ENCODE data around the gene FDX2. TPM values are rescaled to one million over a fixed set of nuclear protein-coding genes. Genes with fewer than 3 reads are reported as not detected.

FDX2 gene
- polyA plus RNA-seq, 10 donors = 10.8 to 18.1 (median 14.8) TPM

DNA sequence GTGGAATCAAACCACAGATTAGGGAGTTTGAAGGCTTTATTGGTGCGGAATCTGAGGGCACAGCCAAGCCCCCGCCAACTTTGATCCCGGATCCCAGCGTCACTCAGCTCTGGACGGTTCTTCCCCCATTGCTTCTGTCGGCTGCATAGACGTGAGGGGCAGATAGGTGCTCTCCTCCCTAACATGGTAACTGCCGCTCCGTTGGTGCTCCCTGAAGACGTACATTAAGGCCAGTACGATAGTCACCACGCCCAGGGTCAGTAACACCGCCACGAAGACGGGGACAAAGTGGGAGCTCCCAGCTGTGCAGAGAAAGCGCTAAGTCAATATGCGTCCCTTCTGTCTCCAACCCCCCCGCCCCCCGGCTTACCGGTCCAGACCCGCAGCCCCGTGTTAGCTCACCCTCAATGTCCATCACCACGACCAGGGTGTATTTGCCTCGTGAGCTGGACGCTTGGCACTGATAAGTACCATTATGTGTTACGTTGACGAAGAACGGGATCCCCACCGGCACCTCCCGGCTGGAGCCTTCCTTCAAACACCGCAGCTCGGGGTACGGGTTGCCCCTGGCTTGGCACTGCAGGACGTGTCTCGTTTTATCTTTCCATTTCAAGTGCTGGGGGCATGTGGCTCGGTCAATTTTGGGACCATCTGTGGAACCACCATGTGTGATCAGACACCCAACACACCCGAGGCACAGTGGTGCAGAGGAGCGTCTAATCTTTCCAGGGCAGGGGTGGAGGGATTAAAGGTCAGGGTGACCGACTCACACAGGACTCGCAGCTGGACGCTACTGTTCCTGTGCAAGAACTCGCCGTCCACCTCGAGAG, 18.2 kb upstream of the FDX2 start:
- DNase-seq = no peak

DNA sequence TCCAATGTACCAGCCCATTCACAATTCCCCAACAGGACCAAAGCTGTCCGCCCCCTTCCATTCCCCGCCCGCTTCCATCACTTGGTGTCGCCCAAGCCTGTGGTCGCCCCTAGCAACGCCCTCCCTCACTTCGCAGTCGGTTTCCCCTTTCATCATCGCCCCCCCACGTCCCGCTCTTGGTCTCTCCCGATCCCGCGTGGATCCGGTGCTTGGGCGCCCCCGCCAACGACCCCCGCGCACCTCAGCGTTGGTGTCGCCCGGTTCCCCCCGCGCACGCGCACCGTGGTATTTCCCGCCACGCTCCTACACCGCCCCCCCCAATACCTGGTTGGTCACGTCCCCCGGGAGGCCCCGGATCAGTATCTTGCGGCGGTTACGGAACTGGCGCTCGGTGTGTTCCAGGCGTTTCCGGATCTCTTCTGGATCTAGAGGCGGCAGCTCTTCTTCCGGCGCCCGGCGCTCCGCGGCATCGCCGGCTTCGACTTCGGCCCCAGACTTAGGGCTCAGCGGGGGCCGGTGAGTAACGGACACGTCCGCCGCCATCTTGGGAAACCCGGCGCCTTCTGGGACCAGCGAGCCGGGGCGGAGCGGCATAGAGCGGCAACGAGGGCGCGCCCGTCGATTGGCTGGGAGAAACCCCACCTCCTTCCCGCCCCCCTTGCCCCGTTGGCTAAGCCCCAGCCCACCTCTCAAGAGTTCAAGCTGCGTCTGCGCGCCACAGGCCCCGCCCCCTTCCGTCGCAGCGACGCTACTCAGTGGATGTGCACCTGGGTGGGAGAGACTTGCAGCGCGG, 17.3 kb upstream of the FDX2 start, which contains the start of gene RAVER1:
Gene RAVER1, minus strand, starts transcription at position 565 of the 793 bp plus-strand sequence. Its CDS starts 22 bp downstream, at position 543.
- DNase-seq = peak; percentile 98 to 99 (median 98)

DNA sequence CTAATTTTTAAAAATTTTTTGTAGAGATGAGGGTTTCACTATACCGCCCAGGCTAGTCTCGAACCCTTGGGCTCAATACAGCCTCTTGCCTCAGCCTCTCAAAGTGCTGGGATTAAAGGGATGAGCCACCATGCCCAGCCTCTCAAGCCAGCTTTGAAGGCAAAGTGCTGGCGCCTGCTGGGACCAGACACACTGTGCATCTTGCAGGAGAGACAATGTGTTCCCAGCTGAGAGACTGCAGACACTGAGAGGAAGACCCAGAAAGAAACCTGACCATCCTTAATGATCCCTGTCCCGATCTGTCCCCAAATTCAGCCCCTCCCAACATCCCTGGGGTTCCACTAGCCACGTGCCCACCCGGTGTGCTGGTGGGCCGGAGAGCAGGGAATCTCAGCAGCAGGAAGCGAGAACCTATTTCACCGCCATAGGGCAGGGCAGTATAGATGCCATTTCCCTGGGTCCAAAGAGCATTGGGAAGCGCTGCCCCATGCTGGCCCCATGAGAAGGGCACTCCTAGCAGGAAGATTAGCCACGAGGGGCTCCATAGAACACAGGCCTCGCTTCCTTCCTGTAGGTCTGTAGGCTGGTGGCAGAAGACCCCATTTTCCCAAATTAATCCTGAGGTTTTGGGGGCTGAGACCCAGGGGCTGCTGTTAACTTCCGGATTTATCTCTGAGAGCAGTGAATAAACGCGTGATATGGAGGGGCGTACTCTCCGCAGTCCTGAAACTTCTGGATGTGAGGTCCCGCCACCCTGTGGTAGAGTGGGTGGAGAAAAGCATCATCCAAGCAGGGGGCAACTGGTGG, 16.5 kb upstream of the FDX2 start:
- DNase-seq = no peak

DNA sequence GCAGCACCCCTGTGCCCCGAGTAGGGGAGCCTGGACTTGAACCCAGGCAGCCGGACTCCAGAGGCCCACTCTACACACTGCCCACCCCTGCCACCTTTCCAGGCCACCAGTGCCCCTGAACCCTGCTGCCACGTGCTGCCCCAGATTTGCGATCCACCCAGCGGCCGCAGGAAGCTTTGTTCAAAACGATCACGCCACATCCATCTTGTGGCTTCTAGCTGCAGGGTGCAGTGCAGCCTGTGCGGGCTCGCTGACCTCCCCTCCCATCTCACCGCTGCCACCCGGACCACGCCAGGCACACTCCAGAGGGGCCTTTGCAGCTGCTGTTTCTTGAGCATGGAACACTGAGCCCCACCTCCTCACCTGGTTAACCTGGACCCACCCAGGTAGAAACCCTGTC, 13.7 kb upstream of the FDX2 start:
- no peak for DNase-seq

DNA sequence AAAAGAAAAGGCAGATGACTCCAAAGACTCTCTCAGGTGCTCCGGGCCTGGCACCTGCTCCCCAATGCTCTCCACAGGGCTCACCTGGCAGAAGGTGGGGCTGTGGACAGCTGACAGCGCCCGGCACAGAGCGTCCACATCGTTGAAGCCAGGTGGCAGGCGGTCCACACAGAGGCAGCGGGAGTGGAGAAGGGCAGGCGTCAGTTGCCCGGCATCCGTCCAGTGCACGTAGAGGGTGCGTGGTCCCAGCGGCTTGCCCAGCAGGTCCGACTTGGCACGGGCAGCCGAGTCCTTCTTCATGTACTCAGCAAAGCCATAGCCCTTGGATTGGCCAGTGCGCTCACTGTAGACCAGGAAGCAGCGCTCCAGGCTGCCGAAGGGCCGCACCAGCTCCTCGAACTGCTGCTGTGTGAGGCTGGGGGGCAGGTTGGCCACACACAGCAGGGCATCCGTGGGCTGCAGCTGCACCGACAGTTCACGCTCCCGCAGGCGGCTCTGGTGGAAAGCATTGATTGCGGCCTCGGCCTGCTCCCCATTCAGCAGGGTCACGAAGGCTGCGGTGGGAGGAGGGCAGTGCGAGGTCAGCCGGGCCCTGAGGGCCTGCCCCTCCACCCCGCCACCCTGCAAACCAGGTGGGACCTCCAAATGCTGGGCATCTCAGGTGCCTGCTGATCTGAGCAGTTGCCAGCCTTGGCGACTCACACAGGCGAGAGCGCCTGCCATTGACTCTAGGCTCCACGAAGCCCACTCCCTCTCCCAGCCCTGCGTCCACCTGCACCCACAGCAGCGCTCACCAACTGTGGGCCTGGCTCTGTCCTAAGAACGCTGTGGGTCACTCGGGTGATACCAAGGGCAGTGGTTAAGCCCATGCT, 13.0 kb upstream of the FDX2 start:
- no peak for DNase-seq

DNA sequence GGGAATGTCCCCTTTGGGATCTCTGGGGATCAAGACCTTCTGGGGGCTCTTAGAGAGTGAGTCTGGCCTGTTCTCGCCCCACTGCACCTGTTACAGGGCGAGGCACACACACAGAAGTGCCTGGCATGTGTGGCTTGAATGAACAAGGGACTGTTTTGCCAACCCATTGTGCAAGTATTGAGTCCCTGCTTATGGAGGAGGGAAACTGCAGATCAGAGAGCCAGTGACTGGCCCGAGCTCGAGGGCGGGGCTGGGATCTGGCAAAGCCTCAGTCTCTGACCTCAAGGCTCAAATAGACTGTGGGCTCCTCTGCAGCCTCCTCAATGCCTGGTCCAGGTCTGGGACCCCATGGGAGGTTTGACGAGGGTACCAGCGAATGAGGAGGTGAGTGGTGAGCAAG, 12.0 kb upstream of the FDX2 start:
- DNase-seq = no peak

DNA sequence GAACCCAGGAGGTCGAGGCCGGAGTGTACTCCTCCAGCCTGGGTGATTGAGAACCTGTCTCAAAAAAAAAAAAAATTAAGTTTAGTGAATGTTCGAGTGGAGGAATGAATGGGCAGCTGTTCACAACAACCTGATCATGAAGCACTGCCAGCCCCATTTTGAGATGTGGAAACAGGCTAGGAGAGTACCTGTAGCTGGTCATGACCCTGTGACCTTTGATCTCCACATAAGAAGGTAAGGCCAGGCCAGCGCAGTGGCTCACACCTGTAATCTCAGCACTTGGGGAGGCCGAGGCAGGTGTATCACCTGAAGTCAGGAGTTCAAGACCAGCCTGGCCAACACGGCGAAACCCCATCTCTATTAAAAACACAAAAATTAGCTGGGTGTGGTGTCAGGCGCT, 9.9 kb upstream of the FDX2 start:
- no peak for DNase-seq

DNA sequence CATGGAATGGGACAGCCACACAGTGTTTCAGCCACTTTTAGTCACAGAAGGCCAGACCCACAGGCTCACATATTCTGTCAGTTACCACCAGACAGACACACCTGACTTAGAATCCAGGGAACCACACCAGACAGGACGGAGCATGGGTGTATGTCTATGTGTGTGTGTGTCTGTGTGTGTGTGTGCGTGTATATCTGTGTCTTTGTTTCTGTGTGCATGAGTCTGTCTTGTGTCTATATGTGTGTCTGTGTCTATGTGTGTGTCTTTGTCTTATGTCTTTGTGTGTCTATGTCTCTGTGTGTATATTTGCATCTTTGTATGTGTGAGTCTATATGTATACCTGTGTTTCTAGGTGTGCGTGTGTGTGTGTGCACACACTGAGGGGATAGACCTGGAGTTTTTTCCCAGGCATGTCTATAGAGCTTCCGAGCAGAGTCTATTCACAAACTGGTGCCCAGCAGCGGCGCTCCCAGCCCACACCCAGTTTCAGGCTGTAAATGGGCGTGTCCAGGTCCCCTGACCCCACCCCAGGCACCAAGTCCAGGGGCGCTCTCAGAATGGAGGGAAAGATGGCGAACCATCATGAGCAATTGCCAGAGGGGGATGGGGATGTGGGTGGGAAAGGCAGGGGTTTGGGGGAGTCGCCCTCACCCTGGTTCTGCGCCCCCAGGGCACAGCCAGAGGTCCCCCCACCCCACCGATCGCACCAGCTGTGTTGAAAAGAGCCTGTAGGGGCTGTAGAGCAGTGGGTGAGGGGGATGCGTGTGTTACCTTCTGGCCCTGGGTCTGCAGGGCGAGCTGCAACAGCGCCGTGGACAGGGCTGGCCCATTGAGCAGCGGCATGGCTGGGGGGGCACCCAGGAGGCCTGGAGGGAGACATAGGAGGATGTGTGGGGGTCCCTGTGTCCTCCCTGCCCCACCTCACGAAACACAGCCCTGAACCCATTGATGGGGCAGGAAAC, 6.3 kb upstream of the FDX2 start:
- DNase-seq = no peak

DNA sequence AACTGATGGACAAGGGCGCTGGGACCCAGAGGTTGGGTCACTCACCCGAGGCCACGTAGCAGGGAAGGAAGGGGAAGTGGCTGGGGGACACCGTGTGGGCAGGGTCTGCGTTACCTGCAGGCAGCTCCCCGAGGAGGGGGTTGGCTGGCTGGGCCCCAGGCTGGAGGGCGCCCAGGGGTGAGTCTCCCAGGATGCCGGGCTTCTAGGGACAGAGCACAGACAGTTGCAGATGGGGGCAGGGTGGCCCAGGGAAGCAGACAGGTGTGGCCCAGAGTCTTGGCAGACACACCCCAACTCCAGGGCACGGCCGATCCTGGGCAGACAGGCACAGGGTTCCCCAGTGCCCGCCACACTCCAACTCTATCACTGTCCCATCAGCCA, 5.6 kb upstream of the FDX2 start:
- no peak for DNase-seq

DNA sequence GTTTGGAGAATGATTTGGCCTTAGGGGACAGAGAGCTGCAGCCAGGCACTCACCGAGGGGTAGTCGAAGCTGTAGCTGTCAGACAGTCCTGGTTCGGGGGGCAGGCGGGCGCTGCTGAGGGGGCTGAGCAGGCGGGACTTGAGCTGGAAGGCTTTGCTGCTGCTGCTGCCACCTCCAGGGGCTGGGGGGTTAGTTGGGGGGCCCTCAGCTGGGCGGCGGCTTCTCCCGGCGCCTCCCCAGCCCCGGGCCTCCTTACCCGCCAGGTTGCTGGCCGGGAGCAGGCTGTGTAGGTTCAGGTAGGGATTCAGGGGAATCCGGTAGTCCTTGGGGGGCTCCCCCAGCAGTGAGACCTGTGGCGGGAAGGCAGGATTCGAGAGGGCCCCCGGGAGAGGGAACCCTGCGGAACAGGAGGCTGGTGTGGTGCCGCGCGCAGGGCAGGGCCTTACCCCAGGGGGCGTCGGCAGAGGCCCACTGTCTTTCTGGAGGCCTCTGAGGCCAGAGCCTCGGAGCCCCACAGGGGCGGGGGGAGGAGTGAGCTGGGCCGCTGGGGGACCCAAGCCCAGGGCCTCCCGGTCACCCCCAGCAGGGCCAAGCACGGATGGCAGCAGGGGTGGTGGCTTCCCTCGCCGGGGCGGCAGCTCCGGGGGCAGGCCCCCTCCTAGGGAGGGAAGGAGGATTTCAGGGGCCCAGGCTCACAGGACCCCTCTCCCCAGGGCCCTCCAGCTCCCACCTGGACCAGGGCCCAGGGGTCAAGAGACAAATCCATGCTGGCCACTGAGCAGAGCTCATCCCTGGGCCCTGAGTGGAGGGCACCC, 5.0 kb upstream of the FDX2 start:
- no peak for DNase-seq

DNA sequence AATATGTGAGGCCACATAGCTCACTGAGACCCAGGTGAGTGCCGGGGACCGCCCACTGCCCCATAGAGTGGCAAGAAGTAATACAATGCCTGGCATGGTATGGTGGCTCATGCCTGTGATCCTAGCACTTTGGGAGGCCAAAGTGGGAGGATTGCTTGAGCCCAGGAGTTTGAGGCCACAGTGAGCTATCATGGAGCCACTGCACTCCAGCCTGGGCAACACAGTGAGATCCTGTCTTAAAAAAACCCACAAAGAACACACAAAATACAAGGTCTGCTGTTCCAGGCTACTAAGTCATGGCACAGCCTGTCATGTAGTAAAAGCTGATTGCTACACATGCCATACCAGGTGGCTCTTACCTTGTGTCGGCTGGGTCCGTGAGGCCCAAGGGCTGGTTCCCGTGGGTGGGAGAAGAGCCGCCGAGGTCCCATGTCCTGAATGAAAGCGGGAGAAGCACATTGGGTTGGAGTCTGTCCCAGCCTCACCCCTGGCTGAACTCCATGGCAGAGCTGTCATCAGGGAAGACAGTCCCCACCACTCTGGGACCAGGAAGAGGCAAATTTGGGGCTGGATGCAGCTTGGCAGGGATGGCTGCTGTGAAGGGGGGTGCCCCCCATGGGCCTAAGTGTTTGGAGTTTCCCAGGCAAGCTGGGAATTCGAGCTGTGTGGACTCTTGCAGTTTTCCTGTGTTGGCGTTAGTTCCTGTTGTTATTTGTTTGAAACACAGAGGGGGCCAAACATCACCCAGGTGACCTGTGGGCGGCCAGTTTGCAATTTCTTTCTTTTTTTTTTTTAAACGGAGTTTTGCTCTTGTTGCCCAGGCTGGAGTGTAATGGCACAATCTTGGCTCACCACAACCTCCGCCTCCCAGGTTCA, 3.2 kb upstream of the FDX2 start:
- no peak for DNase-seq

DNA sequence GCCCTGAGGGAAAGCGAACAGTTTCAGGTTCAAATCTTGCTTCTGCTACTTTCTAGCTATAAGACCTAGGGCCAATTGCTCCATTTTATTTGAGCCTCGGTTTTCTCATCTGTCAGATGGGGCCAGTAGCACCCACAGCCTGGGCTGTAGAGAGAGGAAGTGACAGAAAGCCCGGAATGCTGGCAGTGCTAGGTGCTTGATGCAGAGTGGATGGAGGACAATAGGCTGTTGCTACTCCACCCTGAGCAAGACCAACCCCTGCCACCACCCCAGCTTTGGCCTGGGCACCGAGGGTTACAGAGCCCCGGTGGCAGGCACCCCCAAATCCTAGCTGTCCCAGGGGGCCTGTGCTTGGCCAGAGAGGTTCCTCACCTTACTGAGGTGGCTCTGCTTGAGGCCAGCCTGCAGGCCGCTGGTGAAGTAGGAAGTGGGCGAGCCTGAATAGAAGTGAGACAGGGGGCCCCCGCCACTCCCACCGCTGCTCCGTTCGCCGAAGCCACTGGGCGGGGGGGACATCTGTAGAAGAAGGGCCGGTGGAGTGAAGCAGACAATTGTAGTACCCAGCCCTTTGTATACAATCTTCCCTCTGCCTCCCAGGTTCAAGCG, 2.1 kb upstream of the FDX2 start:
- DNase-seq = no peak

DNA sequence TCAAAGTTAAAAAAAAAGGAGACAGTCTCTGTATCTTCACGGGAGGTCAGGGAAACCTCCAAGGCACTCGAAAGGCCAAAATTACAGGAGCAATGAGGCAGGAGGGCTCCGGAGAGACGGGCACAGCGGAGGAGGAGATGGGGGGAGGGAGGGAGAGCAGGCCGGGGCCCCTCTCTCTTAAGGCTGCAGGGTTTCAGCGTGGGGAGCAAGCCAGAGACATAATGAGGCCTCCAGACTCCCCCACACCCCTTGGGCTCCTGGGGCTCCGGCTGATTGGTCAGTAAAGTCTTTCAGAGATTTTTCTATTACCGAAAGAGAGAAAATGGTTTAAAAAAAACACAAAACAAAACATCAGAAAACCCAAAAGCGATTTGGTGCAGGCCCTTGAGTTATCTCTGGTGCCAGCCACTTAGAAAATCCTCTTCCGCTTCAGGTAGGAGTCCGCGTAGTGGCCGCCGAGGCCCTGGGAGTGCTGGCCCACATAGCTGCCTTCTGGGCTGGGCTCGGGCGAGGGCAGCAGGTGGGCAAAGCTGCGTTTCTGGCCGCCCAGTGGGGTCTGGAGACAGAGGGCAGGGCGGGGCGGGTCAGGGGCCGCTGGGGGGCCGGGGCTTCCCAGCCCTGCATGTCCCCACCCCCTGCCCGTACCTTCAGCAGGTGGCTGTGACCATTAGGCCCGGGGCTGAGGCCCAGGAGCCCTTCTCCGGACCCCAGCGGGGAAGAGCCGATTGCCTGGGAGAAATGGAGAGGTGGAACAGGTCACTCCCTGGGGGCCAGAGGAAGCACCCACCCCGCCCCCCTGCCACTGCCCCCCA, 1.4 kb upstream of the FDX2 start:
- DNase-seq = no peak

DNA sequence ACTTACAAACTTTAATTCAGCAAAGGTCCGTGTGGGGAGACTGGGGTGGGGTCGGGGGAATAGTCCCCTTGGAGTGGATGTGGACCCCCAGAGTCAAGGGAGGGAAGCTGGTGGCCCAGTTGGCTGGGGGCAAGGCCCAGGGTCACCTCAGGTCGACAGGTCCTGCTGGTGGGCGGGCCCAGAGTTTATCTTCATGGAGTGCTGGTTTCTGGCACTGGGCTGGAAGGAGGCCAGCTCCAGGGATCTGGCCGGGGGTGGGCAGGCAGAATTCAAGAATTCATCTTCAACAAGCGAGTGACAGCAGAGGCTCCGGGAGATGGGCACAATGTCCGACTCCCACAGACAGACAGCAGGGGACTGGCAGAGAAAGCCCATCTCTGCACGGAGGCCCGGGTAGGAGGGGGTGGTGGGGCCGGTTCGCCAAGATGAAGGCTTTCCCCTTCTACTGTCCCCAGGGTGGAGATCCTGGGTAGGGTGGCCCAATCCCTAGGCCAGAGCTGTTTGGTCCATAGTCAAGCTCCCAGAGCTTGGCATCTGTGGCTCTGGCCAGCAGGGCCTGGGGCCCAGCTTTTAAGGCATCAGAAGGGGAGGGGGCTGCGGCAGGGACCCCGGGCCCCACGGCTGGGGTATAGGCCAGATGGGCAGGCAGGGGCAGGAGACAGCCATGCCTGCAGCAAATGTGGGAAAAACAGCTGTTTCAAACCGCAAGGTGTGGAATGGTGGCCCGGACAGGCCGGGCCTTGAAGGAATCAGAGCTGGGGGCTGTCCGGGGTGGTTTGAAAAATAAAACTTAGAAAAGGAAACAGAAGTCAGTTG, 622 bp upstream of the FDX2 start:
- no peak for DNase-seq

DNA sequence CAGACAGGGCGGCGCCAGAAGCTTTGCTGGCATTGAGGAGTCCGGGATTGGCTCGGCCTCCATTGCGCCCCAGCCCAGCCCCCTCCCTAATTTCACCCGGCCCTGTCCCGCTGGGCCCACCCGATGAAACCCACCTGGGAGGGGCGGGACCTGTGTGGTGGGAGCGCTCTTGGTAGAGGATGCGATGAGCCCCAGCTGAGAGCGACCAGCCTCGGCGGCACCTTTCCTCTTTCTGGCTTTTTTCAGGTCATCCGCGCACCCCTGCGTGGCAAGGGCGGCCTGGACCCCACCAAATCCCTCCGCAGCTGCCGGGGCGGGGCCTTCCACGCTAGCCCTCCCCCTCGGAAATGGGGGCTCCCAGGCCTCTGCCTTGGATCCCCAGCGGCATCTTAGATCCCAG, 6.4 kb downstream of the FDX2 start, which contains the start of gene ZGLP1:
Gene ZGLP1, minus strand, starts transcription at position 393 of the 400 bp plus-strand sequence.
- no peak for DNase-seq

DNA sequence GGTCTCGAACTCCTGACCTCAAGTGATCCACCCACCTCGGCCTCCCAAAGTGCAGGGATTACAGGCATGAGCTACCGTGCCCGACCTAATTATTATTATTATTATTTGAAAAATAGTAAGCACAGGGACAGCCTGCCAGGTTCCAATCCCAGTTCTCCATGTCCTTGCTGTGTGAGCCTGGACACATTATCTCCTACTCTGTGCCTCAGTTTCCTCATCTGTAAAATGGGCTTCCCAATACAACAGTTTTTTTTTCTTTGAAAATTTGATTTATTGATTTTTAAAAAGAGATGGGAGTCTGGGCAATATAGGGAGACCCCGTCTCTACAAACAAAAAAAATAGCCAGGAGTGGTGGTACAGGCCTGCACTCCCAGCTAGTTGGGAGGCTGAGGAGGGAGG, 9.5 kb downstream of the FDX2 start:
- DNase-seq = no peak

All from muscle of back (tissue), 11 donors.